A549 (cell line): ENCODE measurements around the gene PFKM. TPM values are rescaled to one million over a fixed set of nuclear protein-coding genes. Genes with fewer than 3 reads are reported as not detected.

Experiments
- ATAC-seq, 2 experiments: fragments of 200-7000 bp in 1 of 2; fragments of >200 bp in 1 of 2; cut with Nextera tagmentation in 1 of 2; cut with Tn5 transposase in 1 of 2; 3 replicates each; pipeline versions ENCODE4 v1.8.0 to v1.9.1; 2018 to 2020; ENCODE audit warnings: mild to moderate bottlenecking in 1 of 2, moderate library complexity in 1 of 2
- CTCF ChIA-PET: fragments of 300-600 bp; sonication (Branson Sonifier 250); formaldehyde crosslinking; extraction: SDS; loops from one replicate; lab custom pipeline; 2021; ENCODE audit warnings: antibody characterized with exemption, inconsistent platforms; lab: Yijun Ruan, JAX
- POLR2A ChIA-PET: fragments of 350-600 bp; formaldehyde crosslinking; extraction: SDS; loops from one replicate; lab custom pipeline; 2021; ENCODE audit warnings: antibody characterized with exemption, inconsistent platforms; lab: Yijun Ruan, JAX
- DNase-seq, 2 experiments: peaks; one replicate each; pipeline versions ENCODE4 v3.0.0 to v3.0.0-alpha.2; 2011 to 2016; ENCODE audit warnings: low read depth in 1 of 2, low spot score in 1 of 2
- FAIRE-seq: peaks from 2 replicates; lab custom pipeline; 2011; peaks lifted over from hg19 to GRCh38; lab: Jason Lieb, UNC
- H3K27ac ChIP-seq, 2 experiments: fragments of >200 bp; sonication (Bioruptor Twin); formaldehyde crosslinking; 3 replicates each; pipeline ENCODE4 v1.5.1; 2016 to 2017
- H3K4me1 ChIP-seq: fragments of >200 bp; sonication (Bioruptor Twin); formaldehyde crosslinking; 3 replicates; pipeline ENCODE4 v1.6.1; 2016
- H3K4me2 ChIP-seq: fragments of >200 bp; sonication (Bioruptor Twin); formaldehyde crosslinking; 3 replicates; pipeline ENCODE4 v1.6.1; 2016
- H3K4me3 ChIP-seq: fragments of >200 bp; sonication (Bioruptor Twin); formaldehyde crosslinking; 3 replicates; pipeline ENCODE4 v1.5.1; 2016
- H3K9me3 ChIP-seq: fragments of >200 bp; sonication (Bioruptor Twin); formaldehyde crosslinking; 3 replicates; pipeline ENCODE4 v1.6.1; 2016
- ATOH8 ChIP-seq: fragments of 250-450 bp; sonication (Bioruptor Pico); IDR thresholded peaks from 2 replicates; pipeline ENCODE4 v1.5.0; 2020; ENCODE audit warnings: low read depth, mild to moderate bottlenecking, moderate library complexity
- BHLHE40 ChIP-seq: IDR thresholded peaks from 2 replicates; pipeline ENCODE4 v1.6.1; 2012; ENCODE audit warnings: low read depth, low read length, inconsistent platforms
- CBX2 ChIP-seq: fragments of 200-600 bp; sonication (generic); IDR thresholded peaks from 2 replicates; pipeline ENCODE4 v1.6.1; 2016; ENCODE audit warnings: low read depth, mild to moderate bottlenecking, borderline replicate concordance
- CHD4 ChIP-seq: fragments of 200-600 bp; sonication (generic); IDR thresholded peaks from 2 replicates; pipeline ENCODE4 v1.6.1; 2016; ENCODE audit warnings: antibody characterized with exemption, mild to moderate bottlenecking, borderline replicate concordance
- CTCF ChIP-seq: fragments of >200 bp; sonication (Bioruptor Twin); formaldehyde crosslinking; IDR thresholded peaks from 3 replicates; pipeline ENCODE4 v1.5.1; 2016
- EHF ChIP-seq: fragments of 250-450 bp; sonication (Bioruptor Pico); IDR thresholded peaks from 2 replicates; pipeline ENCODE4 v1.5.0; 2020; ENCODE audit warnings: mild to moderate bottlenecking
- FOSB ChIP-seq: fragments of 250-450 bp; sonication (Bioruptor Pico); IDR thresholded peaks from 2 replicates; pipeline ENCODE4 v1.5.0; 2020; ENCODE audit warnings: mild to moderate bottlenecking, moderate library complexity
- FOSL2 ChIP-seq, 2 experiments: fragments of 450-650 bp in 1 of 2; fragments of >200 bp in 1 of 2; sonication (Bioruptor Twin) in 1 of 2; formaldehyde crosslinking; IDR thresholded peaks; 2 replicates each; pipeline versions ENCODE4 v1.5.0 to v1.6.1; 2016 to 2020; ENCODE audit warnings: mild to moderate bottlenecking in 1 of 2, moderate library complexity in 1 of 2
- GATA3 ChIP-seq: IDR thresholded peaks from 2 replicates; pipeline ENCODE4 v1.6.1; 2012; ENCODE audit warnings: borderline replicate concordance
- HES2 ChIP-seq: fragments of >200 bp; sonication (Bioruptor Twin); formaldehyde crosslinking; IDR thresholded peaks from 2 replicates; pipeline ENCODE4 v1.6.1; 2016
- HMGXB4 ChIP-seq: fragments of 250-450 bp; sonication (Bioruptor Pico); IDR thresholded peaks from 2 replicates; pipeline ENCODE4 v1.5.0; 2021; ENCODE audit warnings: mild to moderate bottlenecking, moderate library complexity, borderline replicate concordance
- HOXB13 ChIP-seq: fragments of 250-450 bp; sonication (Bioruptor Pico); IDR thresholded peaks from 2 replicates; pipeline ENCODE4 v1.5.0; 2020; ENCODE audit warnings: low read depth, mild to moderate bottlenecking, moderate library complexity
- JUN ChIP-seq, 2 experiments: fragments of >200 bp; sonication (Bioruptor Twin); formaldehyde crosslinking; IDR thresholded peaks; 2 replicates in 1 of 2; 3 replicates in 1 of 2; pipeline ENCODE4 v1.6.1; 2016 to 2017
- KDM1A ChIP-seq: fragments of 200-600 bp; sonication (generic); IDR thresholded peaks from 2 replicates; pipeline ENCODE4 v1.6.1; 2016; ENCODE audit warnings: low read depth, mild to moderate bottlenecking
- MAFK ChIP-seq: fragments of 450-650 bp; IDR thresholded peaks from 2 replicates; pipeline ENCODE4 v1.6.1; 2014; ENCODE audit not compliant: partially characterized antibody
- MAX ChIP-seq: IDR thresholded peaks from 2 replicates; pipeline ENCODE4 v1.6.1; 2012
- MAZ ChIP-seq: fragments of 150-350 bp; IDR thresholded peaks from 2 replicates; pipeline ENCODE4 v1.6.1; 2014; ENCODE audit warnings: antibody characterized with exemption, low read depth, low read length, borderline replicate concordance
- NR3C1 ChIP-seq: fragments of >200 bp; sonication (Bioruptor Twin); formaldehyde crosslinking; IDR thresholded peaks from 3 replicates; pipeline ENCODE4 v1.6.1; 2017
- PBX3 ChIP-seq: IDR thresholded peaks from 2 replicates; pipeline ENCODE4 v1.6.1; 2012
- PHF8 ChIP-seq: fragments of 200-600 bp; sonication (generic); IDR thresholded peaks from 2 replicates; pipeline ENCODE4 v1.6.1; 2016; ENCODE audit warnings: low read depth, mild to moderate bottlenecking, antibody characterized with exemption, moderate library complexity, borderline replicate concordance
- RARB ChIP-seq: fragments of 250-450 bp; sonication (Bioruptor Pico); IDR thresholded peaks from 2 replicates; pipeline ENCODE4 v1.8.0; 2021; ENCODE audit warnings: mild to moderate bottlenecking, moderate library complexity
- RCOR1 ChIP-seq: fragments of 150-350 bp; IDR thresholded peaks from 2 replicates; pipeline ENCODE4 v1.6.1; 2014; ENCODE audit warnings: antibody characterized with exemption, low read length, low read depth
- RFX5 ChIP-seq: fragments of 450-650 bp; IDR thresholded peaks from 2 replicates; pipeline ENCODE4 v1.7.1; 2014; ENCODE audit warnings: antibody characterized with exemption, mild to moderate bottlenecking, moderate library complexity
- RNF2 ChIP-seq: fragments of 200-600 bp; sonication (generic); IDR thresholded peaks from 2 replicates; pipeline ENCODE4 v1.6.1; 2016; ENCODE audit warnings: low read depth, mild to moderate bottlenecking, antibody characterized with exemption, moderate library complexity, borderline replicate concordance
- SMC3 ChIP-seq: fragments of >200 bp; sonication (Bioruptor Twin); formaldehyde crosslinking; IDR thresholded peaks from 3 replicates; pipeline ENCODE4 v1.6.1; 2018; ENCODE audit warnings: inconsistent platforms
- SREBF2 ChIP-seq: fragments of 450-650 bp; IDR thresholded peaks from 2 replicates; pipeline ENCODE4 v1.6.1; 2014; ENCODE audit warnings: mild to moderate bottlenecking, moderate library complexity
- WGBS: methylation state at CpG from one replicate; pipeline ENCODE4 v1.1.6; 2017; ENCODE audit errors: missing lambda C conversion rate; 5-methylcytosine and 5-hydroxymethylcytosine counted together
- polyA plus RNA-seq, 4 experiments: library from polyadenylated mRNA; depleted of rRNA in 3 of 4; stranded (reverse); fragments of >200 nt; fragmentation: RNase III in 1 of 4; extraction: RNeasy Plus Mini Kit Qiagen cat#74134 plus additional on column Dnase treatment in 1 of 4; gene quantifications; 2 replicates in 3 of 4; 3 replicates in 1 of 4; pipeline ENCODE4 v1.2.3, GENCODE V29; 2011 to 2017

The PFKM gene
- polyA plus RNA-seq, 2 of the 4 experiments (the other 2 are of a cell fraction), result 41.1 to 43.0 TPM

- no peaks in the 10 kb centered on the region for H3K4me1 ChIP-seq
- H3K9me3 ChIP-seq, result no peaks in the 10 kb centered on the region
- ATAC-seq (no peak), DNase-seq (no peak), FAIRE-seq (no peak)
- CTCF ChIA-PET, result no interaction called here
- no peak overlapping the region for H3K27ac ChIP-seq
- WGBS, result 95% methylated on average over 2 of the region's 2 CpGs
- TF ChIP-seq MAFK (no peak), MAZ (no peak), FOSB (CRISPR knock-in tag) (no peak), RARB (CRISPR knock-in tag) (no peak), CHD4 (no peak), SMC3 (no peak), KDM1A (no peak), PBX3 (no peak), RCOR1 (no peak), FOSL2 (IDR thresholded peaks at IDR 0.05) (no peak), FOSL2 (CRISPR knock-in tag; IDR thresholded peaks at IDR 0.05) (no peak), HOXB13 (CRISPR knock-in tag) (no peak), CTCF (no peak), PHF8 (no peak), SREBF2 (no peak), JUN (IDR thresholded peaks at IDR 0.05) (no peak), ATOH8 (CRISPR knock-in tag) (no peak), EHF (no peak), HES2 (no peak)
- no peak overlapping the region for H3K4me2 ChIP-seq
- POLR2A ChIA-PET, result no interaction called here
- H3K4me3 ChIP-seq, result no peak overlapping the region
Observed at GRCh38 chr12:48131517-48131916, 12.4 kb downstream of the PFKM start.

GRCh38 chr12:48132826-48133225 lies 13.7 kb downstream of the PFKM start:
- CTCF ChIA-PET, result interaction anchor here (0.9 kb wide), 1 partner anchor 8 kb away, joined by 3 read pairs; no protein-coding TSS in a partner anchor
- Histone ChIP-seq H3K27ac (no peak overlapping the region), H3K9me3 (no peaks in the 10 kb centered on the region), H3K4me1 (no peaks in the 10 kb centered on the region), H3K4me2 (no peak overlapping the region), H3K4me3 (no peak overlapping the region)
- TF ChIP-seq BHLHE40 (no peak), CBX2 (no peak), RFX5 (no peak), RARB (CRISPR knock-in tag) (no peak), HMGXB4 (CRISPR knock-in tag) (no peak), GATA3 (no peak), RNF2 (no peak), FOSL2 (IDR thresholded peaks at IDR 0.05) (no peak), FOSL2 (CRISPR knock-in tag; IDR thresholded peaks at IDR 0.05) (no peak), PHF8 (no peak), NR3C1 (no peak), MAX (no peak)
- whole genome bisulfite sequencing, result 92% methylated on average over 14 of the region's 14 CpGs
- FAIRE-seq (no peak), DNase-seq (no peak), ATAC-seq (no peak)
- POLR2A ChIA-PET, result no interaction called here
